ENCODE measurements around the gene CD74. TPM values are rescaled to one million over a fixed set of nuclear protein-coding genes. Genes with fewer than 3 reads are reported as not detected.

CD74 gene
- total and polyA plus RNA-seq, 10 donors, result 3,224 to 5,563 (median 4,727) TPM

DNA sequence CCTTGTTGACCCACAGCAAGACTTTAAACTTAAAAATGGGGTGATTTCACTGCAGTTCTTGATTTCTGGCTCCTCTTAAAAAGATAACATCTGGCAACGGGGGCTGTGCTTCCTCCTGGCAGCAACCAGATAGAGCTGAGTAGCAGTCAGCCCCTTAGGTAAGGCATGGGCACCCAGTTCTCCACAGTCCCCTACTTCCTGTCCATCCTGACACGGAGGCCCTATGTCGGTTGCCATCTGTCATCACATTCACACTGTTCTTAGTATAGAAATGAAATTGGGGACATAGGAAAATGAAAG, 11.7 kb downstream of the CD74 start:
- H3K27ac ChIP-seq, result peak overlapping the region in 6 of 8 donors; percentile 29 to 98 (median 53)
- TF ChIP-seq POLR2AphosphoS5 (IDR thresholded peaks at IDR 0.05), result peak in 1 of 3 donors; percentile 36
- no peak for TF ChIP-seq POLR2A (IDR thresholded peaks at IDR 0.05)
- no peak for DNase-seq
- H3K4me3 ChIP-seq, result no peak overlapping the region
- peaks cover 8 to 59% (median 37%) of the 10 kb centered on the region in 6 donors for H3K4me1 ChIP-seq
- 28 to 45% (median 36%) methylated on average over 3 of the region's 3 CpGs for WGBS, 5 donors
- no peaks in the 10 kb centered on the region for H3K27me3 ChIP-seq (replicated peaks in 1 of 7)
- H3K9me3 ChIP-seq, result no peaks in the 10 kb centered on the region
- intact Hi-C loops (cut with DNase I; ENCODE audit: low total_unique reads), result no loop called here
- peaks cover 0 to 100% (median 92%) of the 10 kb centered on the region in 6 donors for H3K36me3 ChIP-seq

DNA sequence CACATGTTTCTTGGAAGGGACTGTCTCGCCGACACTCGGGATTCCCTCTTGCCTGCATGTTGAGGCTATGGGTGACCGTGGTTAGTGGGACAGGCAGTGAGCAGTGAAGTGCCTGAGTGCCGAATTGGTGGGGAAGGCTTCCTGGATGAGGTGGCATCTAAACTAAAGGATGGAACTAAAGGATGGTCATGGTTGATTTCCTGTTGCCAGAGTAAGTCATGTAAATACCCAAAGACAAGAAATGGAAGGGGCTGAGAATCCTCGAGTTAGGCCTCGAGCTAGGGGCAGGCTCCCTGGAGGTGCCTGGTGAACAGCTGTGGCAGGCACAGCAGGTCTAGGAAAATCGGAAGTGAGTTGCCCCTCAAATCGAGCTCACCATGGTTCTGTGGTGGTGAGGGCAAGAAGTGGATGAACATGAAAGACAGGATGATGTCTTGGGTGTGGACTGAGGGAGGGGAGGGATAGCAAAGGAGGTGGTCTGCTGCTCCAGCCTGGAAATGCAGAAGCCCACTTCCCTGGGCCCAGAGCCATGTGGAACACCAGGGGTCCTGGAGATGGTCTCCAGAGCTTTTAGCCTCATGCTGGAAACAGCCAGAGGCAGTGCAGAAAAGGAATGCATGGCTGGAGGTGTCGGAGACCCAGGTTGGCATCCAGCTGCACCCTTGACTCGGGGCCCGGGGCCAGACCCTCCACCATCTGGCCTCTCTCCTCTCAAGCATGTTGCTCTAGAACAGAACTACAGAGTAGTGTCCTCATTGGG, 12.2 kb downstream of the CD74 start:
- no peaks in the 10 kb centered on the region for H3K9me3 ChIP-seq
- peak overlapping the region in 6 of 8 donors; percentile 29 to 98 (median 53) for H3K27ac ChIP-seq
- no peak overlapping the region for H3K4me3 ChIP-seq
- no peak for DNase-seq
- TF ChIP-seq POLR2AphosphoS5 (IDR thresholded peaks at IDR 0.05) (peak; percentile 76 to 89 (median 78)), POLR2A (IDR thresholded peaks at IDR 0.05) (peak in 1 of 3 donors; percentile 49)
- TF ChIP-seq, protein P1, sequence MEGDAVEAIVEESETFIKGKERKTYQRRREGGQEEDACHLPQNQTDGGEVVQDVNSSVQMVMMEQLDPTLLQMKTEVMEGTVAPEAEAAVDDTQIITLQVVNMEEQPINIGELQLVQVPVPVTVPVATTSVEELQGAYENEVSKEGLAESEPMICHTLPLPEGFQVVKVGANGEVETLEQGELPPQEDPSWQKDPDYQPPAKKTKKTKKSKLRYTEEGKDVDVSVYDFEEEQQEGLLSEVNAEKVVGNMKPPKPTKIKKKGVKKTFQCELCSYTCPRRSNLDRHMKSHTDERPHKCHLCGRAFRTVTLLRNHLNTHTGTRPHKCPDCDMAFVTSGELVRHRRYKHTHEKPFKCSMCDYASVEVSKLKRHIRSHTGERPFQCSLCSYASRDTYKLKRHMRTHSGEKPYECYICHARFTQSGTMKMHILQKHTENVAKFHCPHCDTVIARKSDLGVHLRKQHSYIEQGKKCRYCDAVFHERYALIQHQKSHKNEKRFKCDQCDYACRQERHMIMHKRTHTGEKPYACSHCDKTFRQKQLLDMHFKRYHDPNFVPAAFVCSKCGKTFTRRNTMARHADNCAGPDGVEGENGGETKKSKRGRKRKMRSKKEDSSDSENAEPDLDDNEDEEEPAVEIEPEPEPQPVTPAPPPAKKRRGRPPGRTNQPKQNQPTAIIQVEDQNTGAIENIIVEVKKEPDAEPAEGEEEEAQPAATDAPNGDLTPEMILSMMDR (IDR thresholded peaks at IDR 0.05 in 8 of 11, conservative IDR thresholded peaks at IDR 0.05 in 3 of 11), result no peak
- intact Hi-C loops (cut with DNase I; ENCODE audit: low total_unique reads), result no loop called here
- H3K36me3 ChIP-seq, result peaks cover 0 to 100% (median 91%) of the 10 kb centered on the region in 6 donors
- WGBS, 5 donors, result 77 to 84% (median 79%) methylated on average over 9 to 12 of the region's 12 CpGs
- no peaks in the 10 kb centered on the region for H3K27me3 ChIP-seq (replicated peaks in 1 of 7)
- H3K4me1 ChIP-seq, result peaks cover 8 to 54% (median 33%) of the 10 kb centered on the region in 6 donors

DNA sequence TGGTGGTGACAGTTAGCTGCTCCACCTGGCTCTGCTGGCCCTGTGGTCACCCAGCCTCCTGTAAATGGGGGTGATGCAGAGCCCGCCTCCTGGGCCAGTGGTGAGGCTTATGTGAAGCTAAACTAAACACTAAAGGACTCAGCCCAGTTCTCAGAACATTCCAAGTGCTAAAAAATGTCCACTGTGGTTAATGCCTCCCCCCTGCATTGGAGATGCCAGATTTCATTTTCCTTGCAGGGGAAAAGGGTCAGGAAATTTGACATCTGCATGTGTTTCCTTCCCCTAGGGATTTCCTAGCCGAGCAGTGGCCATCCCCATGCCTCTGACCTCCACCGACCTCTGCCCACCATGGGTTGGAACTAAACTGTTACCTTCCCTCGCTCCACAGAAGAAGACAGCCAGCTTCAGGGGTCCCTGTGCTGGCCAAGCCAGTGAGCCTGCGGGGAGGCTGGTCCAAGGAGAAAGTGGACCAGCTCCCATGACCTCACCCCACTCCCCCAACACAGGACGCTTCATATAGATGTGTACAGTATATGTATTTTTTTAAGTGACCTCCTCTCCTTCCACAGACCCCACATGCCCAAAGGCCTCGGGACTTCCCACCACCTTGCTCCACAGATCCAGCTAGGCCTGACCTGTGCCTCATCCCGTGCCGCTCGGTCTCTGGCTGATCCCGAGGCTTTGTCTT, 13.0 kb downstream of the CD74 start:
- TF ChIP-seq POLR2A (IDR thresholded peaks at IDR 0.05) (peak in 2 of 3 donors; percentile 5 to 17), POLR2AphosphoS5 (IDR thresholded peaks at IDR 0.05) (peak; percentile 30 to 61 (median 51))
- TF ChIP-seq, protein P1 (IDR thresholded peaks at IDR 0.05 in 8 of 11, conservative IDR thresholded peaks at IDR 0.05 in 3 of 11), result no peak
- intact Hi-C loops (cut with DNase I; ENCODE audit: low total_unique reads), result no loop called here
- Histone ChIP-seq H3K4me1 (peaks cover 4 to 46% (median 26%) of the 10 kb centered on the region in 6 donors), H3K4me3 (no peak overlapping the region), H3K9me3 (no peaks in the 10 kb centered on the region), H3K27ac (peak overlapping the region in 6 of 8 donors; percentile 0 to 98 (median 41)), H3K27me3 (replicated peaks in 1 of 7) (no peaks in the 10 kb centered on the region), H3K36me3 (peaks cover 0 to 100% (median 91%) of the 10 kb centered on the region in 6 donors)
- 76 to 88% (median 81%) methylated on average over 11 of the region's 11 CpGs for WGBS, 5 donors
- DNase-seq, result no peak

DNA sequence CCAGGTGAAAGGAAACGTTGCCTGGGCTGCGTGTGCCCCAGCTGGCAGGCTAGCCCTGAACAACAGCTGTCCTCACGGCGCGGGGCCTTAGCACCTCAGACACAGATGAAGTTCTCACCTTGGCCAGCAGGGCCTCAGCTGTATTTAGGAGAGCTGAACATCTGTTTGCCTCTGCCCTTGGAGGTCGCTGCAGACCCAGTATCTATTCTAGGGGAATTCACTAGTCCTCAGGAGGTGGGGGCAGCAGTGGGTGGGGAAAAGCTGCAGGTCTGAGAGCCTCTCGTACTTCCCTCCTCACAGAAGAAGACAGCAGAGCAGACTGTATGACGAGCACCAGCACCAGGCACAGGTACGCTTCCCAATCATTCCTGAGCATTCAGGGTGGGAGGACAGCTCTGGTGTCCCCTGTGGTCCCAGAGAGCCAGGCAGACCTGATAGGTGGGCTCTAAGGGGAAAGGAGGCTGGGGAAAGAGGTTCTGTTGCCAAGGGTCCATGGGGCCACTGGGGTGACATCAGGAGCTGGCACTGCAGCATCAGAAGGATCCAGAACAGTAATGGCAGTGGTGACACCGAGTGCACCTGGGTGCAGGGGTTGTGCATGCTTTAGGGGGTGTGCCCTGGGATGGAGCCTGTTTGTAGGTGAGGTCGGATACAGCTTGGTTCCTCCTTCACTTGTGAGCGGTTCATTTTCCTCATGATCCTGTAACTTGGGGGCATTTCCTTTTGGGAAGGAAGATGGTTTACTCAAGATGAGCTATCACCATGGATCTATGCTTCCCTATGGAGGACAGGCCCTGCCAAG, 13.8 kb downstream of the CD74 start:
- TF ChIP-seq POLR2AphosphoS5 (IDR thresholded peaks at IDR 0.05) (peak; percentile 72 to 87 (median 80)), POLR2A (IDR thresholded peaks at IDR 0.05) (no peak)
- TF ChIP-seq, protein P1 (IDR thresholded peaks at IDR 0.05 in 8 of 11, conservative IDR thresholded peaks at IDR 0.05 in 3 of 11), result peak; percentile 27 to 71 (median 62)
- no peaks in the 10 kb centered on the region for H3K27me3 ChIP-seq (replicated peaks in 1 of 7)
- 65 to 75% (median 66%) methylated on average over 9 to 12 of the region's 12 CpGs for WGBS, 5 donors
- peaks cover 0 to 38% (median 19%) of the 10 kb centered on the region in 6 donors for H3K4me1 ChIP-seq
- peaks cover 0 to 100% (median 91%) of the 10 kb centered on the region in 6 donors for H3K36me3 ChIP-seq
- peak; percentile 86 for DNase-seq
- no peak overlapping the region for H3K4me3 ChIP-seq
- peak overlapping the region in 7 of 8 donors; percentile 0 to 98 (median 36) for H3K27ac ChIP-seq
- H3K9me3 ChIP-seq, result no peaks in the 10 kb centered on the region
- intact Hi-C loops (cut with DNase I; ENCODE audit: low total_unique reads), result no loop called here
